GM19035 (cell line): ENCODE measurements around the gene NOX3.

Experiments used
- ATAC-seq: cut with Tn5 transposase; IDR thresholded peaks from one replicate; pipeline ENCODE4 v1.9.1; 2021; ENCODE audit not compliant: unreplicated experiment

Gene NOX3

DNA sequence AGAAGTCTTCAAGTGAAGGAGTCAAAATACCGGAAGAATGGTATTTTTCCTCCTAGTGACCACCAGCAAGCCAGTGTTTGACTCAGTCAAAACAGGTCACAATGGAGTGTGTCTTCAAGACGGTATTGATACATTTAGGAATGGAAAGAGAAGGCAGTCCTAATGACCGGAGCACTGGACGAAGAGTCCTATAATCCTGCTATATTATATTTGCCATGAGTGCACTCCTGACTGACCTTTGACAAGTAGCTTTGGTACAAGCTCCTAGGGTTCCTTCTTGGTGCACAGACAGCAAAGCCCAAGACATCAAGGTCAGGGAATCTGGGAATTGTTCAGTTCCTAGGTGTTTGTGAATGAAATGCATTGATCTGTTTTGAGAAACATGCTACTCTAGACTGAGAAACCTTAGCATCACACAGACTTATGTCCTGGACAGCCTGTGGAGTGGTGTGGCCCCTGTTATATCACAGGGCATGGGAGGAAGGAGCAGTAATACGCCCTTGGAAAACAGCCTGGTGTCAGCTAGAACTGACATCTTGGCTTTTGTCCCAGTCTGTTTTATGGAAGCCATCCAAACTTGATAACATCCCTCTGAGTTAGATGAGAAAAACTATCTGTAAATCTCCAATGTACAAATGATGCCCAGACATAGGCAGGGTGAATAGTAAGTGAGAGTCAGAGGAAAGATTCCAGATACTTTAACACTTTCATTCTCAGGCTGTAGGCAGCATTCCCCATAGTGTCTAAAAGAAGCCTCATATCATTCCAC lies 18.5 kb downstream of the NOX3 start:
- ATAC-seq = no peak

DNA sequence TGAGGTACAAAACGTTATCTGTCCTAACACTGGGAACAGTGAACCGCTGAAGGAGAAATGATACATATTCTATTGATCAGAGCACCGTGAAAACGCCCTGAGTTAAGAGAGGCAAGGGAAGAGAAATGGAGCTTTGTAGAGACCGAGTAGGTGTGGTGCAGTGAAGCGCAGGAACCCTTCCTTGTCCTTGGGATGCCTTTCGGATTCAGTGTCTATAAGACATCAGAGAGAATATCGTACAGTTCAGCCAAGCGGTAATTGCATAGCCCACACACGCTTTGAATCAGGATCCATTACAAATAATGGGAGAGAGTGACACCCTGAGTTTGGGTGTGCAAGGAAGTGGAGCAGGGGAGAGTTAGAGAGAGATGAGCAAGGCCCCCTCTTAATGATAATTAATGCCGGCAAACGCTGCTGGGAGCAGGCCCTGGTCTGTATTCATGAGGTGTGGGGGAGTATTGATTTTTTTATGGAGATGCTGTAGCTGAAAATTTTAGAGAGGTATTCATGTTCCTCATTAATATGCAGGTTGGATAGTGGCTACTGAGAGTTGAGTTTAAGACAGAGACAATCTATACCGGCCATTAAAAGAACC lies 20.7 kb downstream of the NOX3 start:
- no peak for ATAC-seq

DNA sequence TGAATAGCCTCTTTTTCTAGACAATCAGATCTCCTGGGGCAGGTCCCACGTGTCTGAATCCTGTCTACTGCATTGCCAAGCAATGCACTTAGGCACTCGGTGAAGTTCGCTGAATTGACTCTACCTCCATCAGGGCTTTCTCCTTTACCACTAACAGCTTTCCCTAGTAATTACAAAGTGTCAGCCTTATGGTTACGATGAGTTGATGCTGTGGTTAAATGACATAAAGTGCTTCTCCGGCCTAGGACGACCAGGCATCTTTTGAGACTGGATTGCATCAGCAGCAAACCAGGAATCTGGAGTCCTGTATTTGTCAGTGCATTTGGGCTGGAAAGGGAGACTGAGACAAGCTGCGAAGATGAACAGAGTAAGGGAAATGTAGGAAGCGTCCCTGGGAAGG lies 21.5 kb downstream of the NOX3 start:
- ATAC-seq = no peak

DNA sequence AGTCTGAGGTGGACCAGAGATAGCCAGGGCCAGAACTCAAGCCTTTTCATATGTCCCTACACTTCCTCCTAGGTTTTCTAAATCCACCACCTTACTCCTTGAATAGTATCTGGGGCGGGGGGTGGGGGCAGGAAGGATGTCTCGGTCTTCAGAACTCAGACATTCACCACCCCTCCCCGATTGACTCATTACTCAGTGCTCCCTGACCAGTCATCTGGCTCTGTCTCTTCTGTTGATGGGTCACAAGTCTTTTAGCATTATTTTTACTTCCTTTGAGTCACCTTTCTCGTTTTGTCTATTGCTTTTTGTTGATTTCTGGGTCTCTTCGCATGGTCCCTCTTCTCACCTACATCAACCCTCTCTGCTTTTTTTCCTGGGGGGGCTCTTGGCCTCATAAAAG lies 23.3 kb downstream of the NOX3 start:
- ATAC-seq = no peak

DNA sequence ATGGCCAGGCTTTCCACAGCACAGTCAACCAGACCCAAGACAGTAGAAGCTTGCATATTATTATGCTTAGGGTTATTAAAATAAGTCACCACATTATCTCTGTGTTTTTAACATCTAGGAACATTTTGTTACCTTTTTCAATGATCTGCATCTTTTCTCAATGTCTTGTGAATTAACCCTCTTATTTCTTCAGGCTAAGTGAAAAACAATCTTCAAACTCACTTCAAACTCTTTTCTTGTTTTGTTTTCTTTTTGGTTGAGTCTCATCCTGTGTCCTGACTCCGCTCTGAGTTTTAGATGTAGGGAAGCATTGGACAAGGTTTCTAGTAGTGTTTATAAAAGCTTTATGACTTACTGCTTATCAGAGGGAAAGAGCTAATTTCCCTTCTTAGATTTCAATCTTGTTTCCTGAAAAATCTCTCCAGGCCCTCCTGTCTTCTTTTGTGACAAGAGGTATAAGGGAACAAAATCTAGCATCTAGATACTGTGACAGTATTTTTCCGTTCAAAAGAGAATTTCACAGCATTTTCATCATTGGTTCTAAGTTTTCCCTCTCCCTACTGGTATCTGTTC lies 26.2 kb downstream of the NOX3 start:
- ATAC-seq = no peak

DNA sequence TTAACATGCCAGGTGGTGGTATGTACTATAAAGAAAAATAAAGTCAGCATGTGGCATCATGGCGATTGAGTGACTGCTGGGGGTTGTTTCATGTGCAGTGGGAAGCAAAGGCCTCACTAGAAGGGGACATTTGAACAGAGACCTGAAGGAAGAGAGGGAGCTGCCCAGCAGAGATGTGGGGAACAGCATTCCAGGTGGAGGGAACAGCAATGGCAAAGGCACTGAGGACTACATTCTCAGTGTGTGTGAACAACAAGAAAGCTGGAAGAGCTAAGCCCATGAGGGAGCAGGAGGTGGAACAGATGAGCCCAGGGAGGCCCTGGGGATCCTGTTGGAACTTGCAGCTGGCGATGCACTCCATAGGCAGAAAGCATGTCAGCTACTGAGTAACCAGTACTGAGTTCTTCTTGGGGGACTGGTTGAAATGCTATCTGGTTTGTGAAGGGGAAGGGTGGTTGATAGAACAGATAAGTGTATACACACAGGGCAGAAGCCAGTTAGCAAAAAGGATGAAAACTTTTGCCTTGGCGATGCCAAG lies 29.2 kb downstream of the NOX3 start:
- ATAC-seq = no peak

DNA sequence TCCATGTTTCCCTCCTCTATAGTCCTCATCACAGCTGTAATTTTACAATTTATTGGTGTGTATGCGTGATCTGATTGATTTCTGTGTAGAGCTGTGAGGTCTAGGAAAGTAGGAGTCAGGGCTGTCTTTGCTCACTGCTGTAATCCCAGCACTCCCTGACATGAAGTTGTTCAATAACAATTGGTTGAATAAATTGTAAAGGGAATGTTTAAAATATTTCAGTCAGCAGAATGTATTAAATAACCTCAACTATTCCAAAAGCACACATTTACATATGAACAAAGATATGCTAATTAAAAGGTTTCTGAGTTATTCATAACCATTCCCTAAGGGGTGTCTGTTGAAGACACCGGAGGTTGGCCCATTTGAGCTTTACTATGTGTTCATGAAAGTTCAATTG lies 31.5 kb downstream of the NOX3 start:
- ATAC-seq = no peak

DNA sequence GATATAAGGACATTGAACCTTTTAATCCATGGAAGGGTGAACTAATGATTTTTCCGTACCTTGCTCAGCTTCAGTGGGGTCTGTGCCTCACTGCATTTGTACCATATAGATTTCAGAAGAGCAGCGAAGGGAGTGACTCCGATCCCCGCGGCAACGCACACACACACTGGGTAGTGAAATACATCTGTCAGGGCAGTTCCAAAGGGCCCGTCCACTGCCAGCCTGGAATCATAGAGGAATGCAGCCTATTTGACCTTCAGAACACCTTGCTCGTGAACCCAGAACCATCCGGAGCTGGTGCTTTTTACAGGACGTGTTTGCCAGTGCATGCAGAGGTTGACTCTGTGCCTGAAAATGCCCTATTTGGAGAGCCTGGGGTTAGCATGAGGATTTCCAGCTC lies 33.0 kb downstream of the NOX3 start:
- no peak for ATAC-seq

DNA sequence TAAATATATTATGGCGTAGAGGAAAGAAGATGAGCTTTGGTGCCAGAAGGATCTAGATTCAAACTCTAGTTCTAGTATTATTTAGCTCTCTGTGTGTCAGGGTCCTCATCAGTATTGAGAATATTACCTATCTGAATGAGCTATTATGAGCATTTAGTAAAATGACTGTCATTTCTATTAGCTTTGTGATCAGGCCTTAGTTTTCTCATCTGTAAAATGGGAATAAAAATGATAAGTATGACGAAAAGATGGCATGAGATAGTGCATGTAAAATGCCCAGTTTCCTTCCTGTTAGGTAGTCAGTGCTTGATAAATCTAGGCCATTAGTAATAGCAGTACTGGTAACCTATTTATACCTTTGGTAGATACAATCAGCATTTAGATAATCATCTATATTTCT lies 35.1 kb downstream of the NOX3 start:
- no peak for ATAC-seq

DNA sequence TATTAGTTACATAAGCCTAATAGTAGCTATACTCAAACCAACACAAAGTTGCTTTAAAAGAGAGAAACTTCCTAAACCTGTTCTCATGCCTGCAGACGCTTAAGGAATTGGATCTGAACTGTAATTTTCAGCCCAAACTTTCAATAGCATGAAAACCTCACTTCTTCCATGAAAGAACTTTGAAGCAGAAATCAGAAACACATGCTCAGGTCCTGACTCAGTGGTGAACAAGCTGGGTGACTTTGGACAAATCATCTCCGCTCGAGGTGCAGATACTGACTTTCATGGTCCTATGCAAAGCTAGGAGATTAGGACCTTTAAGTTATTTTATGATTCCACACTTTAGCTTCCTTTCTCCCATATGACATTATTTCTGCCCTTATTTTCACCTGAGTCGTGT lies 36.5 kb downstream of the NOX3 start:
- no peak for ATAC-seq

DNA sequence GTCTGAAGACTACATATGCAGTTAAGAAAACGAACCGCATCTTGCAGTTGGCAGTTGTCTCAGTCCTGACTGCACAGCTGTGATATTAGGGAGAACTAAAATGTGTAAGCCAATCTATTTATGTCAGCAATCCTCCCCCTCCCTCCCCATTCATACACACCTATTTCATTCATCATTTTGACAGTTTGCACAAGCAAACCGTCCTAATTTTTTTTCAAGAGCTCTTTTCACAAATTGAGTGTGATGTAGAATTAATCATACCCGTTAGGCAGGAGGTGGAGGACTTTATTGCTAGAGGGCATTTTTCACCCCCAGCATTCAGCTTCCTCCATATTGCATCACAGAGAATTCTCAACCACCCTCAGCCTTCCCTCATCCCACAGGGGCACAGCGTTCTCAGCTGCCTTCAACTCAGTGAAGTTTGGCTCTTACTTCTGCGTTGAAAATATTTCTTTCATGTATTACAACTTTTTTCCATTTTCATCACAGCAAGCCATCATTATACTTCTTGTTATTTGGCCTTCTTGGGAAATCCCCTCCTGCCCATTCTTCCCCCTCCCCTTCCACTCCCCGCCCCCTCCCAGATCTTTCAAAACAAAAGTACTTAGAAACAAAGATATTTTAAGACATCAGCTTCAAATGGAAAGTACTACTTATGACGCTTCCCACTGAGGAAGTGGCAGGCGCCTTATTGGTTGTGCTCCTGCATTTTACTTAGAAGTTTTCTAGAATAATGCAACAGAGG lies 37.5 kb downstream of the NOX3 start:
- ATAC-seq = peak; percentile 67

DNA sequence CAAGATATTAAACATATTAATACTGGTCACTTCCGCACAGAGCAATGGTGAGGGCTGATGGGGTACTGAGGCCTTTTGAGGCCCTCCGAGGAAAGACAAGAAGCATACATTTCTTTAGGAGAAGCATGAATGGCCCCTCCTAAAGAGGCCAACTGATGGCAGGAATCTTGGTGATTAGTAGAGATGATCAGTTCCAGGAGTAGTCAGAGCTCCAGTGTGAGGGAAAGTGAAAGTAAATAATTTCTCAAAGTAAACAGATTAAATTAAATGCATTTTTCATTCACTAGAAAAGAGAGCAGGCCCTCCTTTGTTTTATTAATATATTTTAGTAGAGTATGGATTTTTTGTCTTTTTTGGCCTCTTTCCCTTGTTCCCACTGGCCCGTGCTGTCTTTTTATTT lies 38.2 kb downstream of the NOX3 start:
- no peak for ATAC-seq

DNA sequence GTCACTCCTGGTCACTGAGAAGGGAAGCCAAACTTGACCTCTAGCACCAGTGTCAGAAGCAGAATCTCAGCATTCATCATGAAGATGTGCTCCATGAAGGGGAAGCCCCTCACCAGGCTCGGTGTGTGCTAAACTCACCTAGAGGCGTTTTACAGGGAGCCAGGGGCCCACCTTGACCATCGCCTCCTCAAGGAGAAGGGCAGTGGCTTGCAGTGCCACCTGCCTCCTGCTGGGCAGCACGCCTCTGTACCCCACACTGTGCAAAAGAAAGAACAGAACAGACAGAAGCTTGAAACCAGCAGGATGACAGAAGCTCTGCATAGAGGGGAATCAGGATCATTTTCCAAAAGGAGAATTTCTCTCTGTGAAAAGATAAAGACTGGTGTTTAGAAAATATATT lies 39.7 kb downstream of the NOX3 start:
- ATAC-seq = no peak

DNA sequence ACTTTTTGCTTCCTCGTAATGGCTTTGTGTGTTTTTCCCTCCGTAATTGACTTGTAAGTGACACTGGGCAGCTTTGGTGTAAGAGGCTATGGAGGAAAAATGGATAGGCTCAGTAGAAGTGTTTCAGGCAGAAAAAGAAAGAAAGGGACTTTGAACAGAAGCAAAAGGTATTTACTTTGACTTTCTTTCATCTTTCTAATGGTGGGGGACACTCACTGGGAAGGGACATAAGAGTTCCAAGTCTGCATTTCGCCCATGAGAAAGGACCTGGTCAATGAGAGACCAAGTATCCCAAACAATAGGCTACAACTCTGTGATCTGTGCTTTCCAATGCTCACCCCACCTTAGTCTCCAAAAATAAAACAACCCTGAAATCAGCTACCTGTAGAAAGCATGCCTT lies 41.6 kb downstream of the NOX3 start:
- no peak for ATAC-seq

DNA sequence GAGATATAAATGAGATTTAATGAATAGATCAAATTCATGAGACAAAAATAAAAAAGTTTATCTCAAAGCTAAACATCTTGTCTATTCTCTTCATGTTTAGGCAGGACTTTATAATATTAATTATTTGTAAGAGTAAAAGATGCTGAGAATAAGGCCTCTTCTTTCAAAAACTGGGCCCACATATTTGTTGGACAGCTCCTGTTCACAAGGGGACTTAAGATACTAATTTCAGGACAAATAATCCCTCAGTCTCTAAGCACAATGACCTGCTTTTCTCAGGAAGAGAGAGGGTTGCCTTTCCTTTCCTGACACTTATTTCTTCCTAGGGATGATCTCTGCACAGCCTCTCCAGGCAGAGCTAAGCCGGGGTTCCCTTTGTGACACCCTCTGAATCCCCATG lies 43.3 kb downstream of the NOX3 start:
- ATAC-seq = no peak

DNA sequence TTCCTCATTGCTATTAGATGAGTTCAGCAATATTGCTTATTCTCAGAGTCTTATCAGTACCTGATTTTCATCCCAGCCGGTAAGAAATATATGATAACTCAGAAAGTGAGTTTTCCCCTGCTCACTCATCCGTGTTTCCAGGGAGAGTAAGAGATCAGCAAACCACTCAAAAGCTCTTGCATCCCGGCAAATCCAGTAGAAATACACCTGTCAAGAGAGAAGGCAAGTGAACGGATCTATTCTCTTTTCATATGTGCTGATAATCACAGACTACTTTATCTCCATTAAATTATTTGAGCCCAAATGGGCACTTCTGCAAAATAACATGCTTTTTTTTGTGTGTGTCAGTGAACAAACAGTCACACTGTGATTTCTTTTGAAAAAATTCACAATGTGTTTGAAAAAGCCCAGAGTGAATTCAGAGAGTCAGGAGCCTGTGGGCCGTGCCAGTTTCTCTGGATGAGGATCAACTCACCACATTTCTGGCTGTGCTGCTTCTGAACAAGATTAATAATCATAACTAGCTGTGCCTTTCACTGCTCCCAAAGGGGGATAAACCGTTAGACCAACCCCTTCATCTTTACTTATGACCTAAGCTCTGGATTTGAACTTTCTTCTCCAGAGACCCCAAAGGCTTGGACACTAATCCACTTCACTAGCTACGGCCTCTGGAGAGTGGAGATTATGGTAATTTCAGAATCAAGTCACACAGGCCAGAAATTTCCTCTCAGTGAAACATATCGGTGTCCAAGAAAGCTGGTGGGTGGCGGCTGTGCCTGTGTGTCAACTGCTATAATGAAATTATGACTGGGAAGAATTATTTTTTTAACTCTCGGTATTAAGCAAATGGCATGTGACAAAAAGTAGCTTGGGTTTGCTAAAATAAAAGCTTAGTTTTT lies 44.2 kb downstream of the NOX3 start:
- ATAC-seq = no peak

DNA sequence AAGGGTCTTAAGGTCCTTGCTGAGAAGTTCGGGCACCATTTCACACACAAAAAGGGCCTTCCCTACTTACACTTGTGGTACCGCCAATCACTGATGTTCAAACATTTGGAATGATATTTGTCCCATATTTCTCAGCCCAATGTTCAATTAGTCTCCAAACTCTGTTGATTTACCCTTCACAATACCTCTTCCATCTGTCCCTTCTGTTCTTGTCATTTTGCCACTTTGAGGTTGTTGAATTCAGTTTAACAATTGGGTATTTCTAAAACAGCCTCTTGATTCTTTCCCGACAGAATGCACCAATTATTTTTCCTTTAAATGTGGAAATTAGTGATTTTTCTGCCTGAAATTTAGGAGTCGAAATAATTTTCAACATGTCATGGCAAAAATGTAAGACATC lies 46.2 kb downstream of the NOX3 start:
- no peak for ATAC-seq

DNA sequence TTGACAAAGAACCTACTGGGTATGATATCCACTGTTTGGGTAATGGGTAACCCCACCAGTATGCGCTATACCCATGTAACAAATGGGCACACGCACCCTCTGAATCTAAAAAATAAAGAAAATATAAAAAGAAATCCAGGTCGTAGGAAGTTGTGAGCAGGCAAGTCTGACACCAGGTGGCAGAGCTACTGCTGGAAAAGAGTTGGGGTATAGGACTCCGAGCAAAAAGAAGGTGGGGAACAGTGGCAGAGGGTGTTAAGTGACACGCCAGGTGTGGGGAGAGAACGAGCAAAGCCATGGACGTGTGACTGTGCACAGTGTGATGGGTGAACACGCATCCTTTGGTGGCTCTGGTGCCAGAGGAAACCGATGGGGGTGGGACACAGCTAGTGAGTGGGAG lies 46.7 kb downstream of the NOX3 start:
- ATAC-seq = no peak

DNA sequence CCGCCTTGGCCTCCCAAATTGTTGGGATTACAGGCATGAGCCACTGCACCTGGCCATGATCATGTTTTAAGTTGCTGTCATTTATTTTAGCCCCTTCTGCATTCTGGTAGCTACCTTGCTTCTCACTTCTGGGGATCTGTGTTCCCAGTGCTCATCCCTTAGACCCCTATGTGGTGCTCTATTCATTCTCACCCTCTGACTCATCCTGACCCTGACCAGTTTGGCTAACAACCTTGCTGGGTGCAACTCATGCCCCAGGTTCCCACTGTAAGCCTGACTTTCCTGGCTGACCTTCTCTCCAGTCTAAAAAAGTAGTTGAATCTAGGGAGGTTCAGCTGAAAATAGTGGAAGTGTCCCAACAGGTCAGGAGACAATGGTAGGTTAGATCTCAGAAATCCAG lies 47.4 kb downstream of the NOX3 start:
- ATAC-seq = no peak

DNA sequence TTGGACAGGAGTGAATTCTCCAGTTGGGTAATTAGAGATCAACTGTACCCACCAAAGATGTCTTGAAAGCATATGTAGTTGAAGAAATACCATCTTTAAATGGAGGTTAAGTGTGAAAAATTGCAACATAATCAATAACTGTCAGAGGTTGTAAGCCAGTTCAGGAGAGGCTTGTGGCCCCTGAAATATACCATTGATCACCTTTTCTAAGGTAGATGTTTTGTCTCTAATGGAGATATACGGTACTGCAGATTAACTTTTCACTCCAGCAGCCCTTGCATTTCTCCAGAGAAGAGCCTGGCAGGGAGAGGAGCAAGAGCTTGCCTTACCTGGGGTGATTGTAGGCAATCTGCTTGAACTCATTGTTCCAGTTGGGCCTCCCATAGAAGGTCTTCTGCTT lies 48.8 kb downstream of the NOX3 start:
- no peak for ATAC-seq

DNA sequence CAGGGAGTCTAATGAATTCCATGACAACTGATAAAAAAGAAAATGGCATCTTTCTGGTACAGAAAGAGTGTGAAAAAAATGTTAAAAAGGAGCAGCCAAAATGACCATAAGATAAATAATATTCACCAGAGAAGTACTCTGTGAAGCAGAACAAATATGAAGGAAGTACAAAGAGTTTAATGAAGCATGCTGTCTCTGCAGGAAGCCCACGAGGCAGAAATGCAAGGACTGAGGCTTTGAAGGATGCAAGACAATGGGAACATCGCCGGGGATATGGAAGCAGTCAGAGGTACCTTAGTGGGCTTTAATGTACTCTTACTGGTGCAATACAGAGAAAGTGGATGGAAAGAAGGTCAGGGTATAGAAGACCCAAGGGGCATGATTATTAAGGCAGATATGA lies 50.7 kb downstream of the NOX3 start:
- ATAC-seq = no peak
